T-helper 1 cell treated with Interleukin-12 subunit alpha and Interleukin-12 subunit beta and Interleukin-4 antibody, amounts not matched to agents 30 ng/mL and 1 ng/mL, for 36 hours (primary cell): Measurements from ENCODE around the gene RSKR. TPM values are rescaled to one million over a fixed set of nuclear protein-coding genes. Genes with fewer than 3 reads are reported as not detected.

ENCODE experiments used
- total RNA-seq: library from RNA; stranded (reverse); gene quantifications from 2 replicates; pipeline ENCODE4 v1.2.3, GENCODE V29; 2022

Gene RSKR
- total RNA-seq, 1 donor from 2014 or later, result 31.8 TPM

Other genes with a start within 250 kb of the RSKR start
- gene SEBOX, start 249.0 kb downstream of the RSKR start, total RNA-seq, result not detected in 2 replicates
- gene VTN, start 243.9 kb downstream of the RSKR start, total RNA-seq, result 0.12 and 0.41 TPM in 2 replicates
- gene SARM1, start 242.5 kb downstream of the RSKR start, total RNA-seq, result 29.1 and 29.8 TPM in 2 replicates
- gene SLC46A1, start 208.0 kb downstream of the RSKR start, total RNA-seq, result 2.3 and 2.9 TPM in 2 replicates
- gene SLC13A2, start 140.5 kb downstream of the RSKR start, total RNA-seq, result not detected in 2 replicates
- gene FOXN1, start 107.8 kb downstream of the RSKR start, total RNA-seq, result not detected in 2 replicates
- 138 and 160 TPM in 2 replicates for gene UNC119, start 61.6 kb downstream of the RSKR start, total RNA-seq
- gene PIGS, start 42.7 kb downstream of the RSKR start, total RNA-seq, result 71.9 and 73.6 TPM in 2 replicates
- gene ALDOC, start 37.3 kb downstream of the RSKR start, total RNA-seq, result 142 and 146 TPM in 2 replicates
- 96.4 and 101 TPM in 2 replicates for gene SPAG5, start 15.2 kb downstream of the RSKR start, total RNA-seq
- 162 and 172 TPM in 2 replicates for gene BLTP2, start 31.0 kb upstream of the RSKR start, total RNA-seq
- gene SDF2, start 47.7 kb upstream of the RSKR start, total RNA-seq, result 49.9 TPM in 2 replicates
- 95.8 and 104 TPM in 2 replicates for gene SUPT6H, start 48.0 kb upstream of the RSKR start, total RNA-seq
- gene PROCA1, start 97.7 kb upstream of the RSKR start, total RNA-seq, result 5.3 and 7.1 TPM in 2 replicates
- gene RAB34, start 103.7 kb upstream of the RSKR start, total RNA-seq, result 9.0 and 9.4 TPM in 2 replicates
- gene RPL23A, start 105.8 kb upstream of the RSKR start, total RNA-seq, result 1,587 and 1,609 TPM in 2 replicates
- 1.1 and 1.2 TPM in 2 replicates for gene TLCD1, start 112.0 kb upstream of the RSKR start, total RNA-seq
- gene NEK8, start 114.6 kb upstream of the RSKR start, total RNA-seq, result 5.4 and 6.5 TPM in 2 replicates
- 106 and 108 TPM in 2 replicates for gene TRAF4, start 129.8 kb upstream of the RSKR start, total RNA-seq
- gene FAM222B, start 228.6 kb upstream of the RSKR start, total RNA-seq, result 23.9 and 24.2 TPM in 2 replicates
- 46.1 and 46.9 TPM in 2 replicates for gene ERAL1, start 240.8 kb upstream of the RSKR start, total RNA-seq